Neutrophil (primary cell): ENCODE results near the gene PTPRN2.
"Not testable (repeated sequence)": the region's sequence is repeated elsewhere in the genome, so short reads cannot be mapped to it uniquely, and the experiment has no call there.

Experiments
- H3K27ac ChIP-seq: fragments of 200-600 bp; sonication (generic); 2 replicates; pipeline ENCODE4 v1.5.1; 2016; ENCODE audit warnings: mild to moderate bottlenecking, moderate library complexity
- H3K27me3 ChIP-seq: fragments of 200-600 bp; sonication (generic); 2 replicates; pipeline ENCODE4 v1.6.0; 2016; ENCODE audit warnings: mild to moderate bottlenecking
- H3K36me3 ChIP-seq: fragments of 200-600 bp; sonication (generic); 2 replicates; pipeline ENCODE4 v1.5.1; 2017
- H3K4me1 ChIP-seq, 2 experiments: fragments of 200-600 bp in 1 of 2; sonication (generic) in 1 of 2; 1 replicate in 1 of 2; 2 replicates in 1 of 2; pipeline versions ENCODE4 v1.5.1 to v1.6.1; 2013 to 2016; ENCODE audit warnings: low read depth in 1 of 2, low read length in 1 of 2, mild to moderate bottlenecking in 1 of 2, moderate library complexity in 1 of 2; ENCODE audit not compliant: control insufficient read depth in 1 of 2, insufficient read depth in 1 of 2
- H3K4me3 ChIP-seq, 2 experiments: fragments of 200-600 bp in 1 of 2; sonication (generic) in 1 of 2; 1 replicate in 1 of 2; 2 replicates in 1 of 2; pipeline ENCODE4 v1.5.1; 2013 to 2016; ENCODE audit warnings: low read depth in 1 of 2, low read length in 1 of 2, mild to moderate bottlenecking in 1 of 2, moderate library complexity in 1 of 2
- H3K9me3 ChIP-seq: fragments of 200-600 bp; sonication (generic); 2 replicates; pipeline ENCODE4 v1.5.1; 2016
- TF ChIP-seq, protein P1 (sequence below): fragments of 200-600 bp; sonication (generic); IDR thresholded peaks from 2 replicates; pipeline ENCODE4 v1.5.1; 2016; ENCODE audit warnings: antibody characterized with exemption

PTPRN2 gene

DNA sequence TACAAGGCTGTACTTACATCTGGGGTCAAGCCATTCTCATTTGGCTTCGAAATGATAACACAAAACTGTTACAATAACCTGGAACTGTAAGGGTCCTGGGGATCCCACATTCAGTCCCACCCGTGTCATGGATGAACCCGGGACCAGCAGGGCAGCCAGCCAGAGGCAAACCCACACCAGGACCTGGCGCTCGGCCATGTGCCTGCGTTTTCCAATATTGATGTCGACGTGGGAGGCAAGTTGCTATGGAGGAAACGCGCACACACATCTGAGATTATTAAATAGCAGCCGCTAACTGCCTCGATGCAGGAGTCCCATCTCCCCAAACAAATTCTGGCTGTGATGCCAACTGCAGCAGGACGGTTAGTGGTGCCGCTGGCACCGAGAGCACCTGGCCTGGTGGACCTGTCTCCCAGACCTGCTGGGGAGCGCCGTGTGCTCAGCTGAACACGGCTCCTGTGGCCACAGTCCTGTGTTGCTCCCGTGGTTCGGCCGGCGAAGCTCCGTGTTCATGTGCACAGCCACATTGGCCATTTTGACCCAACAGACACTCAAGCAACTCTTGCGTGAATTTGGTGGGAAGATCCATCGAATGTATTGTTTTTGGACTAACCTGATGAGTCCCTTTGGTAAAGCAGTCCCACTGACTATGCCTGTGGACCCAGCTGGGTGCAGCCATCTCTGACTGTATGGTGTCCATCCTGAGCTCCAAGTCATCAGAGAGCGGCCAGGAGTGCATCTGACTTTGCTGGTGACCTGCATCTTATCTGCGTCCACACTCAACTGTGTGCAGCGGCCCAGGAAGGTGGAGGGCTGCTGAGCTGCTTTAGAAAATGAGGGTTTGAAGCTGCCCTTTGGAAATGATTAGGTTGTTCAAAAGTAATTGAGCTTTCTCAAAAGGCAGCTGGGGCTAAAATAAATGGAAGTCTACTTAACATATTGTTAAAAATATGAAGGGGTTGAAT, 852.7 kb downstream of the PTPRN2 start:
- TF ChIP-seq, protein P1, sequence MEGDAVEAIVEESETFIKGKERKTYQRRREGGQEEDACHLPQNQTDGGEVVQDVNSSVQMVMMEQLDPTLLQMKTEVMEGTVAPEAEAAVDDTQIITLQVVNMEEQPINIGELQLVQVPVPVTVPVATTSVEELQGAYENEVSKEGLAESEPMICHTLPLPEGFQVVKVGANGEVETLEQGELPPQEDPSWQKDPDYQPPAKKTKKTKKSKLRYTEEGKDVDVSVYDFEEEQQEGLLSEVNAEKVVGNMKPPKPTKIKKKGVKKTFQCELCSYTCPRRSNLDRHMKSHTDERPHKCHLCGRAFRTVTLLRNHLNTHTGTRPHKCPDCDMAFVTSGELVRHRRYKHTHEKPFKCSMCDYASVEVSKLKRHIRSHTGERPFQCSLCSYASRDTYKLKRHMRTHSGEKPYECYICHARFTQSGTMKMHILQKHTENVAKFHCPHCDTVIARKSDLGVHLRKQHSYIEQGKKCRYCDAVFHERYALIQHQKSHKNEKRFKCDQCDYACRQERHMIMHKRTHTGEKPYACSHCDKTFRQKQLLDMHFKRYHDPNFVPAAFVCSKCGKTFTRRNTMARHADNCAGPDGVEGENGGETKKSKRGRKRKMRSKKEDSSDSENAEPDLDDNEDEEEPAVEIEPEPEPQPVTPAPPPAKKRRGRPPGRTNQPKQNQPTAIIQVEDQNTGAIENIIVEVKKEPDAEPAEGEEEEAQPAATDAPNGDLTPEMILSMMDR, result no peak
- Histone ChIP-seq H3K4me1 (no peaks in the 10 kb centered on the region), H3K36me3 (no peaks in the 10 kb centered on the region), H3K27me3 (peaks cover 18% of the 10 kb centered on the region), H3K4me3 (no peak overlapping the region), H3K9me3 (no peaks in the 10 kb centered on the region), H3K27ac (no peak overlapping the region)

DNA sequence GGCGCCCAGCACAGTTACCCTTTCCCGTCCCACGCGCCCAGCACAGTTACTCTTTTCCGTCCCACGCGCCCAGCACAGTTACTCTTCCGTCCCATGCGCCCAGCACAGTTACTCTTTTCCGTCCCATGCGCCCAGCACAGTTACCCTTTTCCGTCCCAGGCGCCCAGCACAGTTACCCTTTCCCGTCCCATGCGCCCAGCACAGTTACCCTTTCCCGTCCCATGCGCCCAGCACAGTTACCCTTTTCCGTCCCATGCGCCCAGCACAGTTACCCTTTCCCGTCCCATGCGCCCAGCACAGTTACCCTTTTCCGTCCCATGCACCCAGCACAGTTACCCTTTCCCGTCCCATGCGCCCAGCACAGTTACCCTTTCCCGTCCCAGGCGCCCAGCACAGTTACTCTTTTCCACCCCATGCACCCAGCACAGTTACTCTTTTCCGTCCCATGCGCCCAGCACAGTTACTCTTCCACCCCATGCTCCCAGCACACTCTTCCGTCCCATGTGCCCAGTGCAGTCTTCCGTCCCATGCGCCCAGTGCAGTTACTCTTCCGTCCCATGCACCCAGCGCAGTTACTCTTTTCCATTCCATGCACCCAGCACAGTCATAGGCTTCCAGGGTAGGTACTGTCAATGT, 853.7 kb downstream of the PTPRN2 start:
- not testable (repeated sequence) for H3K4me3 ChIP-seq, H3K27me3 ChIP-seq, H3K4me1 ChIP-seq, H3K27ac ChIP-seq, H3K9me3 ChIP-seq, H3K36me3 ChIP-seq

DNA sequence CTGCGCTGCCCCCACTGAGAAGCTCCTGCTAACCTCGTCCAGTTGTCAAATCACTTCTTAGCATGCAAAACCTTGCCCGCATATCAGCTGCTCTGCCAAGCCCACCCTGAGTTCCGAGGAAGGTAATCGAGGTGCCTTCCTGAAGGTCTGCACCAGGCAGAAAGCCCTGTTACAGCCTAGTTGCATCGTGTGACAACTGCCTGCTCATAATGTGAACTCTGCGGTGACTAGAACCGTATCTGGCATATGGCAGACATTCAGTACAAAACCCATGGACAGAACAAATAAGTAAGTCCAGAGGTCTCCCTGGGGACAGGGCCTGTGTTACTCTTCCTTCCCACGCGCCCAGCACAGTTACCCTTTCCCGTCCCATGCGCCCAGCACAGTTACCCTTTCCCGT, 856.5 kb downstream of the PTPRN2 start:
- TF ChIP-seq, protein P1, result no peak
- Histone ChIP-seq H3K36me3 (no peaks in the 10 kb centered on the region), H3K27ac (no peak overlapping the region), H3K9me3 (no peaks in the 10 kb centered on the region), H3K27me3 (peaks cover 7% of the 10 kb centered on the region), H3K4me1 (no peaks in the 10 kb centered on the region), H3K4me3 (no peak overlapping the region)

DNA sequence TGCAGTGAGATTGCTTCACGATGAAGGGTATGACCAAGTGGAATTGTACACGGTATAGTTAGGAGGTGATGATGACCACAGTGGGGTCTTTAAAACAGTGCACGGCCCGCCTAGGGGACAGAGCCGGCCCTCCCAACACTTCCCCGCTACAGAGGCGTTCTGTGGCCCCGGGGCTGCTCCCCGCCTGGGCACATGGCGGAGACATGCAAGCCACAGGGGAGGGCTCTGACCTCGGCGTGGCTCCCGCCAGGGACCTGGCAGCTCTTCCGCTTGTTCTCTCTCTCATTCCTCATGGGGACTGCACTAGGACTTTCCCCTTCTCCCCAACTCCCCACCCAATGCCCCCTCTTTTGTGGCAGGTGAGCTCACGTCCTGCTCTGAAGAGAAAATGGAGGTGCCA, 857.0 kb downstream of the PTPRN2 start:
- no peak overlapping the region for H3K27ac ChIP-seq
- no peaks in the 10 kb centered on the region for H3K36me3 ChIP-seq
- no peaks in the 10 kb centered on the region for H3K4me1 ChIP-seq
- TF ChIP-seq, protein P1, result no peak
- no peaks in the 10 kb centered on the region for H3K9me3 ChIP-seq
- peaks cover 7% of the 10 kb centered on the region for H3K27me3 ChIP-seq
- no peak overlapping the region for H3K4me3 ChIP-seq

DNA sequence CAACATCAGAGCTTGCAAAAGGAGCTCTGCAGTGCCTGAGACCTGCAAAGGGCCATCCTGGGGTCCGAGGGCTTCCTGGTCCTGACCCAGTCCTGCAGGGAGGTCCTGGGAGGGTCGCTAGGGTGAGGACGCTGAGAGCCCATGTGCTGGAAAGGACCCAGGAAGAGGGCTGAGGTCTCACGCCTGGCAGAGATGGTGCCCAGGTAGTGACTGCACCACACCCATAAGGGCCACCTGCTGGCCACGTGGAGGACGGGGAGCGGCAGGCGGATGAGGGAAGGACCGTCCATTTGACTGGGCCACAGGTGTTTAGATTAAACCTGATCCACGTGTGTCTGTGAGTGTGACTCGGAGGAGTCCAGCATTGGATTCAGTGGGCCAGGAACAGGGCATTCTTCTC, 858.1 kb downstream of the PTPRN2 start:
- Histone ChIP-seq H3K4me3 (no peak overlapping the region), H3K9me3 (no peaks in the 10 kb centered on the region), H3K27ac (no peak overlapping the region), H3K27me3 (peaks cover 7% of the 10 kb centered on the region), H3K4me1 (no peaks in the 10 kb centered on the region), H3K36me3 (no peaks in the 10 kb centered on the region)
- TF ChIP-seq, protein P1, result no peak

DNA sequence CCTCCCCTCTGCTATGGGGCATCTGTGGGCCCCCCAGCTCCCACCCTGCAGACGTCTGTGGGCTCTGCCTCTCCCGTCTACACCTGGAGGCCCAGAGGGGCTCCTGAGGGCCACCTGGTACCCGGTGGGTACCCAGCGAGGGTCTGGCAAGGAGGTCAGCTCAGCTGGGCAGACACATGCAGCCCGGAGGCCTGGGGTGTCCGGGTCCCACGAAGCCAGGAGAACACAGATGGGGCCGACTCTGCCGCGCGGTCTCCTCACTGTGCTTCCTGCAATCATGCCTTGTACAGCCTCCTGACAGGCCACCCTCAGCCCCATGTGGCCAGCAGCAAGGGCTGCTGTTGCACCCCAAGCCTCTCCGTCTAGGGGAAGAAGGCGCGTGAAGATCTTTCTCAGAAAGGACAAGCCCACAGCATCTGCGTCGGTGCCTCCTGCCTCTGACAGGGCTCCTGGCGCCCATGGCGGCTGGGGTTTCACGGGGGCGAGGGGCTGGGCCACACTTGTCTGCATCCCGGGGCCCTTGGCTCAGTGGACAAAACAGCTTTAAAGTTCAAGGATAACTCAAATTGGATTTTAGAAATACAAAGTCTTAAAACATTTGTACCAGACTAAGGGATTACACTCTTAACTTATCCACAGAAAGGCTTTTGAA, 859.5 kb downstream of the PTPRN2 start:
- Histone ChIP-seq H3K27me3 (peaks cover 15% of the 10 kb centered on the region), H3K27ac (no peak overlapping the region), H3K36me3 (no peaks in the 10 kb centered on the region), H3K9me3 (no peaks in the 10 kb centered on the region), H3K4me3 (no peak overlapping the region), H3K4me1 (no peaks in the 10 kb centered on the region)
- TF ChIP-seq, protein P1, result no peak
